ENCODE measurements around the gene MACROD1.

The MACROD1 gene

GRCh38 chr11:63970902-63971301, 195.0 kb downstream of the MACROD1 start:
- no peak for TF ChIP-seq GATA2 (IDR thresholded peaks at IDR 0.05; ENCODE audit: low read depth, low read length)
- TF ChIP-seq GATA3 (IDR thresholded peaks at IDR 0.05; ENCODE audit: low read depth, low read length) = no peak

- TF ChIP-seq GATA2 (IDR thresholded peaks at IDR 0.05; ENCODE audit: low read depth, low read length) (no peak), GATA3 (IDR thresholded peaks at IDR 0.05; ENCODE audit: low read depth, low read length) (no peak)
Measured at GRCh38 chr11:63969461-63969860, 196.5 kb downstream of the MACROD1 start.

- TF ChIP-seq GATA3 (IDR thresholded peaks at IDR 0.05; ENCODE audit: low read depth, low read length) (no peak), GATA2 (IDR thresholded peaks at IDR 0.05; ENCODE audit: low read depth, low read length) (no peak)
Measured at GRCh38 chr11:63966444-63966843, 199.5 kb downstream of the MACROD1 start.

GRCh38 chr11:63961608-63962412, 204.1 kb downstream of the MACROD1 start:
- peak; percentile 61 for TF ChIP-seq GATA2 (IDR thresholded peaks at IDR 0.05; ENCODE audit: low read depth, low read length)
- no peak for TF ChIP-seq GATA3 (IDR thresholded peaks at IDR 0.05; ENCODE audit: low read depth, low read length)

DNA sequence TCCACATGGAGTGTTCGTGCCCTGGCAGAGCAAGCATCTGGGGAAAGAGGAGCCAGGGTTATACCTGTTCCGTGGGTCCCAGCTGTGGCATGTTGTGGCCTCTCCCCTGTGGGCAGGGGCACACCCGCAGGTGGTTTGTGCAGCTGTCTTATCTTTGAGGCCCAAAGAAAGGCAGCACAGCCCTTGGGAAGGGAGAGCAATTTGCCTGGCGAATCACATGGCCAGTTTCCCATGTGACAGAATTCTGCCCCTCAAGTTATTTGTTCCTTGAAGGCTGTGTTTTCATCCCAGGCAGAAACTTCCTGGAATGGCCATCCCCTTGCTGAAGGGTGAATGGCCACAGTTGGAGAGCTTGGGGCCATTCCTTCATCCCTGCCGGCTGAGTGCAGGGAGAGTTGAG, 207.9 kb downstream of the MACROD1 start:
- TF ChIP-seq GATA3 (IDR thresholded peaks at IDR 0.05; ENCODE audit: low read depth, low read length) = no peak
- no peak for TF ChIP-seq GATA2 (IDR thresholded peaks at IDR 0.05; ENCODE audit: low read depth, low read length)

GRCh38 chr11:63952570-63952969, 213.3 kb downstream of the MACROD1 start:
- TF ChIP-seq GATA3 (IDR thresholded peaks at IDR 0.05; ENCODE audit: low read depth, low read length) (no peak), GATA2 (IDR thresholded peaks at IDR 0.05; ENCODE audit: low read depth, low read length) (no peak)

GRCh38 chr11:63951779-63952536, 214.0 kb downstream of the MACROD1 start:
- TF ChIP-seq GATA3 (IDR thresholded peaks at IDR 0.05; ENCODE audit: low read depth, low read length) = no peak
- TF ChIP-seq GATA2 (IDR thresholded peaks at IDR 0.05; ENCODE audit: low read depth, low read length) = no peak
